Measurements from ENCODE around the gene SMYD4. TPM values are rescaled to one million over a fixed set of nuclear protein-coding genes. Genes with fewer than 3 reads are reported as not detected.

The SMYD4 gene
- total and polyA plus RNA-seq, 2 experiments from 2014 or later, result 17.0 to 21.9 TPM

DNA sequence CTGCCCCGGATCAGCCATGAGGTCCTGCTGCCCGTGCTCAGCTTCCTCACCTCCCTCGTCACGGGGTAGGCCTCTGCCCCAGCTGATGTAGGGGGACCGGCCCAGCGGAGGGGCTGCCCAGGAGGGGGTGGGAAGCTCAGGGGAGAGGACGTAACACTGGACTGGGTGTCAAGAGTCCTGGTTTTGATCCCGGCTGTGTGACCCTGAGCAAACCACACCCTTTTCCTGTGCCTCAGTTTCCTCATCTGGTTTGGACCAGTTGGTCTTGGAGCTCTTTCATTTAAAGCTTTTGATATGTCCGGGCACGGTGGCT, 98.6 kb downstream of the SMYD4 start:
- no peak overlapping the region for H3K27ac Mint-ChIP-seq
- Histone ChIP-seq H2AFZ (no peak overlapping the region), H3K4me3 (no peak overlapping the region), H3K27ac (ENCODE audit: low read depth) (no peak overlapping the region), H3K79me2 (replicated peaks; ENCODE audit: insufficient read depth) (no peaks in the 10 kb centered on the region), H4K20me1 (replicated peaks; ENCODE audit: insufficient read depth) (no peaks in the 10 kb centered on the region), H3F3A (replicated peaks; ENCODE audit: low read depth) (no peaks in the 10 kb centered on the region), H3K9me2 (ENCODE audit: insufficient read depth) (no peaks in the 10 kb centered on the region), H3K4me2 (no peak overlapping the region), H3K4me1 (ENCODE audit: insufficient read depth) (no peaks in the 10 kb centered on the region), H3K27me3 (ENCODE audit: insufficient read depth) (no peaks in the 10 kb centered on the region), H3K36me3 (ENCODE audit: insufficient read depth) (no peaks in the 10 kb centered on the region)
- DNase-seq (ENCODE audit: low spot score) (no peak), ATAC-seq (no peak)
- TF ChIP-seq EZH2phosphoT487 (IDR thresholded peaks at IDR 0.05; ENCODE audit: unreplicated experiment) (no peak), ZNF114 (CRISPR knock-in tag; IDR thresholded peaks at IDR 0.05) (no peak), POLR2AphosphoS5 (IDR thresholded peaks at IDR 0.05; ENCODE audit: low read depth) (no peak), JUNB (IDR thresholded peaks at IDR 0.05; ENCODE audit: unreplicated experiment) (no peak), EZH2 (IDR thresholded peaks at IDR 0.05; ENCODE audit: low read depth, unreplicated experiment) (no peak), ZNF331 (CRISPR knock-in tag; IDR thresholded peaks at IDR 0.05; ENCODE audit: low read depth) (no peak), NANOG (IDR thresholded peaks at IDR 0.05; ENCODE audit: borderline replicate concordance) (no peak), STAT1 (IDR thresholded peaks at IDR 0.05; ENCODE audit: unreplicated experiment) (no peak), CREB1 (CRISPR knock-in tag; IDR thresholded peaks at IDR 0.05; ENCODE audit: low read depth) (no peak)
- TF ChIP-seq, protein P1, sequence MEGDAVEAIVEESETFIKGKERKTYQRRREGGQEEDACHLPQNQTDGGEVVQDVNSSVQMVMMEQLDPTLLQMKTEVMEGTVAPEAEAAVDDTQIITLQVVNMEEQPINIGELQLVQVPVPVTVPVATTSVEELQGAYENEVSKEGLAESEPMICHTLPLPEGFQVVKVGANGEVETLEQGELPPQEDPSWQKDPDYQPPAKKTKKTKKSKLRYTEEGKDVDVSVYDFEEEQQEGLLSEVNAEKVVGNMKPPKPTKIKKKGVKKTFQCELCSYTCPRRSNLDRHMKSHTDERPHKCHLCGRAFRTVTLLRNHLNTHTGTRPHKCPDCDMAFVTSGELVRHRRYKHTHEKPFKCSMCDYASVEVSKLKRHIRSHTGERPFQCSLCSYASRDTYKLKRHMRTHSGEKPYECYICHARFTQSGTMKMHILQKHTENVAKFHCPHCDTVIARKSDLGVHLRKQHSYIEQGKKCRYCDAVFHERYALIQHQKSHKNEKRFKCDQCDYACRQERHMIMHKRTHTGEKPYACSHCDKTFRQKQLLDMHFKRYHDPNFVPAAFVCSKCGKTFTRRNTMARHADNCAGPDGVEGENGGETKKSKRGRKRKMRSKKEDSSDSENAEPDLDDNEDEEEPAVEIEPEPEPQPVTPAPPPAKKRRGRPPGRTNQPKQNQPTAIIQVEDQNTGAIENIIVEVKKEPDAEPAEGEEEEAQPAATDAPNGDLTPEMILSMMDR (conservative IDR thresholded peaks at IDR 0.05; ENCODE audit: low read depth in 2 of 2), result no peak
- TF ChIP-seq, protein P2, sequence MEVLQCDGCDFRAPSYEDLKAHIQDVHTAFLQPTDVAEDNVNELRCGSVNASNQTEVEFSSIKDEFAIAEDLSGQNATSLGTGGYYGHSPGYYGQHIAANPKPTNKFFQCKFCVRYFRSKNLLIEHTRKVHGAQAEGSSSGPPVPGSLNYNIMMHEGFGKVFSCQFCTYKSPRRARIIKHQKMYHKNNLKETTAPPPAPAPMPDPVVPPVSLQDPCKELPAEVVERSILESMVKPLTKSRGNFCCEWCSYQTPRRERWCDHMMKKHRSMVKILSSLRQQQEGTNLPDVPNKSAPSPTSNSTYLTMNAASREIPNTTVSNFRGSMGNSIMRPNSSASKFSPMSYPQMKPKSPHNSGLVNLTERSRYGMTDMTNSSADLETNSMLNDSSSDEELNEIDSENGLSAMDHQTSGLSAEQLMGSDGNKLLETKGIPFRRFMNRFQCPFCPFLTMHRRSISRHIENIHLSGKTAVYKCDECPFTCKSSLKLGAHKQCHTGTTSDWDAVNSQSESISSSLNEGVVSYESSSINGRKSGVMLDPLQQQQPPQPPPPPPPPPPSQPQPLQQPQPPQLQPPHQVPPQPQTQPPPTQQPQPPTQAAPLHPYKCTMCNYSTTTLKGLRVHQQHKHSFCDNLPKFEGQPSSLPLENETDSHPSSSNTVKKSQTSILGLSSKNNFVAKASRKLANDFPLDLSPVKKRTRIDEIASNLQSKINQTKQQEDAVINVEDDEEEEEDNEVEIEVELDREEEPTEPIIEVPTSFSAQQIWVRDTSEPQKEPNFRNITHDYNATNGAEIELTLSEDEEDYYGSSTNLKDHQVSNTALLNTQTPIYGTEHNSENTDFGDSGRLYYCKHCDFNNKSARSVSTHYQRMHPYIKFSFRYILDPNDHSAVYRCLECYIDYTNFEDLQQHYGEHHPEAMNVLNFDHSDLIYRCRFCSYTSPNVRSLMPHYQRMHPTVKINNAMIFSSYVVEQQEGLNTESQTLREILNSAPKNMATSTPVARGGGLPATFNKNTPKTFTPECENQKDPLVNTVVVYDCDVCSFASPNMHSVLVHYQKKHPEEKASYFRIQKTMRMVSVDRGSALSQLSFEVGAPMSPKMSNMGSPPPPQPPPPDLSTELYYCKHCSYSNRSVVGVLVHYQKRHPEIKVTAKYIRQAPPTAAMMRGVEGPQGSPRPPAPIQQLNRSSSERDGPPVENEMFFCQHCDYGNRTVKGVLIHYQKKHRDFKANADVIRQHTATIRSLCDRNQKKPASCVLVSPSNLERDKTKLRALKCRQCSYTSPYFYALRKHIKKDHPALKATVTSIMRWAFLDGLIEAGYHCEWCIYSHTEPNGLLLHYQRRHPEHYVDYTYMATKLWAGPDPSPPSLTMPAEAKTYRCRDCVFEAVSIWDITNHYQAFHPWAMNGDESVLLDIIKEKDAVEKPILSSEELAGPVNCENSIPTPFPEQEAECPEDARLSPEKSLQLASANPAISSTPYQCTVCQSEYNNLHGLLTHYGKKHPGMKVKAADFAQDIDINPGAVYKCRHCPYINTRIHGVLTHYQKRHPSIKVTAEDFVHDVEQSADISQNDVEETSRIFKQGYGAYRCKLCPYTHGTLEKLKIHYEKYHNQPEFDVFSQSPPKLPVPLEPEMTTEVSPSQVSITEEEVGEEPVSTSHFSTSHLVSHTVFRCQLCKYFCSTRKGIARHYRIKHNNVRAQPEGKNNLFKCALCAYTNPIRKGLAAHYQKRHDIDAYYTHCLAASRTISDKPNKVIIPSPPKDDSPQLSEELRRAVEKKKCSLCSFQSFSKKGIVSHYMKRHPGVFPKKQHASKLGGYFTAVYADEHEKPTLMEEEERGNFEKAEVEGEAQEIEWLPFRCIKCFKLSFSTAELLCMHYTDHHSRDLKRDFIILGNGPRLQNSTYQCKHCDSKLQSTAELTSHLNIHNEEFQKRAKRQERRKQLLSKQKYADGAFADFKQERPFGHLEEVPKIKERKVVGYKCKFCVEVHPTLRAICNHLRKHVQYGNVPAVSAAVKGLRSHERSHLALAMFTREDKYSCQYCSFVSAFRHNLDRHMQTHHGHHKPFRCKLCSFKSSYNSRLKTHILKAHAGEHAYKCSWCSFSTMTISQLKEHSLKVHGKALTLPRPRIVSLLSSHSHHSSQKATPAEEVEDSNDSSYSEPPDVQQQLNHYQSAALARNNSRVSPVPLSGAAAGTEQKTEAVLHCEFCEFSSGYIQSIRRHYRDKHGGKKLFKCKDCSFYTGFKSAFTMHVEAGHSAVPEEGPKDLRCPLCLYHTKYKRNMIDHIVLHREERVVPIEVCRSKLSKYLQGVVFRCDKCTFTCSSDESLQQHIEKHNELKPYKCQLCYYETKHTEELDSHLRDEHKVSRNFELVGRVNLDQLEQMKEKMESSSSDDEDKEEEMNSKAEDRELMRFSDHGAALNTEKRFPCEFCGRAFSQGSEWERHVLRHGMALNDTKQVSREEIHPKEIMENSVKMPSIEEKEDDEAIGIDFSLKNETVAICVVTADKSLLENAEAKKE (CRISPR knock-in tag; IDR thresholded peaks at IDR 0.05), result no peak
- TF ChIP-seq, protein P3, sequence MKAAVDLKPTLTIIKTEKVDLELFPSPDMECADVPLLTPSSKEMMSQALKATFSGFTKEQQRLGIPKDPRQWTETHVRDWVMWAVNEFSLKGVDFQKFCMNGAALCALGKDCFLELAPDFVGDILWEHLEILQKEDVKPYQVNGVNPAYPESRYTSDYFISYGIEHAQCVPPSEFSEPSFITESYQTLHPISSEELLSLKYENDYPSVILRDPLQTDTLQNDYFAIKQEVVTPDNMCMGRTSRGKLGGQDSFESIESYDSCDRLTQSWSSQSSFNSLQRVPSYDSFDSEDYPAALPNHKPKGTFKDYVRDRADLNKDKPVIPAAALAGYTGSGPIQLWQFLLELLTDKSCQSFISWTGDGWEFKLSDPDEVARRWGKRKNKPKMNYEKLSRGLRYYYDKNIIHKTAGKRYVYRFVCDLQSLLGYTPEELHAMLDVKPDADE (IDR thresholded peaks at IDR 0.05), result no peak
- TF ChIP-seq, protein P4, sequence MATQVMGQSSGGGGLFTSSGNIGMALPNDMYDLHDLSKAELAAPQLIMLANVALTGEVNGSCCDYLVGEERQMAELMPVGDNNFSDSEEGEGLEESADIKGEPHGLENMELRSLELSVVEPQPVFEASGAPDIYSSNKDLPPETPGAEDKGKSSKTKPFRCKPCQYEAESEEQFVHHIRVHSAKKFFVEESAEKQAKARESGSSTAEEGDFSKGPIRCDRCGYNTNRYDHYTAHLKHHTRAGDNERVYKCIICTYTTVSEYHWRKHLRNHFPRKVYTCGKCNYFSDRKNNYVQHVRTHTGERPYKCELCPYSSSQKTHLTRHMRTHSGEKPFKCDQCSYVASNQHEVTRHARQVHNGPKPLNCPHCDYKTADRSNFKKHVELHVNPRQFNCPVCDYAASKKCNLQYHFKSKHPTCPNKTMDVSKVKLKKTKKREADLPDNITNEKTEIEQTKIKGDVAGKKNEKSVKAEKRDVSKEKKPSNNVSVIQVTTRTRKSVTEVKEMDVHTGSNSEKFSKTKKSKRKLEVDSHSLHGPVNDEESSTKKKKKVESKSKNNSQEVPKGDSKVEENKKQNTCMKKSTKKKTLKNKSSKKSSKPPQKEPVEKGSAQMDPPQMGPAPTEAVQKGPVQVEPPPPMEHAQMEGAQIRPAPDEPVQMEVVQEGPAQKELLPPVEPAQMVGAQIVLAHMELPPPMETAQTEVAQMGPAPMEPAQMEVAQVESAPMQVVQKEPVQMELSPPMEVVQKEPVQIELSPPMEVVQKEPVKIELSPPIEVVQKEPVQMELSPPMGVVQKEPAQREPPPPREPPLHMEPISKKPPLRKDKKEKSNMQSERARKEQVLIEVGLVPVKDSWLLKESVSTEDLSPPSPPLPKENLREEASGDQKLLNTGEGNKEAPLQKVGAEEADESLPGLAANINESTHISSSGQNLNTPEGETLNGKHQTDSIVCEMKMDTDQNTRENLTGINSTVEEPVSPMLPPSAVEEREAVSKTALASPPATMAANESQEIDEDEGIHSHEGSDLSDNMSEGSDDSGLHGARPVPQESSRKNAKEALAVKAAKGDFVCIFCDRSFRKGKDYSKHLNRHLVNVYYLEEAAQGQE (IDR thresholded peaks at IDR 0.05; ENCODE audit: unreplicated experiment), result no peak
- H3K9me3 Mint-ChIP-seq, result no peaks in the 10 kb centered on the region
- H3K27me3 Mint-ChIP-seq (ENCODE audit: insufficient read depth, low read depth, poor library complexity), result peaks cover 19% of the 10 kb centered on the region
- H3K4me1 Mint-ChIP-seq, result no peaks in the 10 kb centered on the region; the same call in 1 of the 3 replicates
- H3K36me3 Mint-ChIP-seq (ENCODE audit: low read depth), result peaks cover 8% of the 10 kb centered on the region
- H3K4me3 Mint-ChIP-seq, result no peak overlapping the region
